Measurements from ENCODE around the gene PREX1.

- TF ChIP-seq POLR2A (IDR thresholded peaks at IDR 0.05; ENCODE audit: low read length) = no peak
- no peak for TF ChIP-seq GATA1 (IDR thresholded peaks at IDR 0.05; ENCODE audit: low read depth, low read length)
Measured at GRCh38 chr20:48843057-48843806, 15.4 kb upstream of the PREX1 start.

Data from erythroblast (primary cell).